Natural killer cell (primary cell): Measurements from ENCODE around the gene PRDM1. TPM values are rescaled to one million over a fixed set of nuclear protein-coding genes. Genes with fewer than 3 reads are reported as not detected.

ENCODE experiments used
- ATAC-seq, 3 donors: fragments of 150-1000 bp in 2 of 3; fragments of 200-7000 bp in 1 of 3; cut with Tn5 transposase; 1 replicate in 1 of 3; 2 replicates in 2 of 3; pipeline ENCODE4 v1.10.0; 2021; ENCODE audit warnings: mild to moderate bottlenecking in 2 of 3, moderate library complexity in 2 of 3
- DNase-seq, 2 donors: peaks; one replicate each; pipeline versions ENCODE4 v3.0.0 to v3.0.0-alpha.2; 2013 to 2021; ENCODE audit warnings: mixed read lengths in 1 of 2
- H3K27ac ChIP-seq: one replicate; pipeline ENCODE4 v1.5.1; 2013; ENCODE audit warnings: mild to moderate bottlenecking, low read length
- H3K27me3 ChIP-seq: one replicate; pipeline ENCODE4 v1.6.1; 2013; ENCODE audit warnings: low read length; ENCODE audit not compliant: control insufficient read depth, insufficient read depth
- H3K36me3 ChIP-seq: one replicate; pipeline ENCODE4 v1.6.1; 2013; ENCODE audit warnings: low read length; ENCODE audit not compliant: control insufficient read depth, insufficient read depth
- H3K4me1 ChIP-seq: one replicate; pipeline ENCODE4 v1.6.1; 2013; ENCODE audit warnings: low read length; ENCODE audit not compliant: control insufficient read depth, insufficient read depth
- H3K4me3 ChIP-seq: one replicate; pipeline ENCODE4 v1.5.1; 2013; ENCODE audit warnings: low read length
- H3K9me3 ChIP-seq: one replicate; pipeline ENCODE4 v1.6.1; 2013; ENCODE audit warnings: low read length; ENCODE audit not compliant: control insufficient read depth, insufficient read depth
- H3K27ac Mint-ChIP-seq, 2 donors: one replicate each; pipeline ENCODE4 v1.8.0; 2022; ENCODE audit warnings: mild to moderate bottlenecking in 2 of 2, mixed read lengths in 2 of 2, moderate library complexity in 1 of 2
- H3K27me3 Mint-ChIP-seq, 2 donors: one replicate each; pipeline ENCODE4 v1.8.0; 2022; ENCODE audit warnings: low read depth in 2 of 2, mixed read lengths in 2 of 2
- H3K36me3 Mint-ChIP-seq: one replicate; pipeline ENCODE4 v1.8.0; 2022; ENCODE audit warnings: mixed read lengths
- H3K4me1 Mint-ChIP-seq, 2 donors: one replicate each; pipeline ENCODE4 v1.8.0; 2022; ENCODE audit warnings: mixed read lengths in 2 of 2
- H3K4me3 Mint-ChIP-seq: one replicate; pipeline ENCODE4 v1.8.0; 2022; ENCODE audit warnings: mild to moderate bottlenecking, moderate library complexity, mixed read lengths
- H3K9me3 Mint-ChIP-seq, 2 donors: one replicate each; pipeline ENCODE4 v1.8.0; 2022; ENCODE audit warnings: mixed read lengths in 2 of 2
- CTCF ChIP-seq: fragments of 200-600 bp; IDR thresholded peaks from one replicate; pipeline ENCODE4 v1.8.0; 2022; ENCODE audit warnings: antibody characterized with exemption
- WGBS: methylation state at CpG from one replicate; pipeline ENCODE4 v1.1.7; 2013; ENCODE audit warnings: missing lambda C conversion rate; ENCODE audit not compliant: insufficient coverage; 5-methylcytosine and 5-hydroxymethylcytosine counted together
- intact Hi-C: fragments of 100-400 bp; cut with micrococcal nuclease; formaldehyde crosslinking; loops from one replicate; pipeline ENCODE4 v1.14.2; 2022
- total RNA-seq, 4 donors: library from RNA; stranded (reverse); fragments of 120-200 nt in 1 of 4; gene quantifications; one replicate each; pipeline versions ENCODE4 v1.2.3 to v1.2.4, GENCODE V29; 2013 to 2022

The PRDM1 gene
- total RNA-seq, 3 donors from 2014 or later (not counting 1 experiment from before 2014, with no cell fraction given) = 165 to 180 (median 177) TPM

- H3K27me3 ChIP-seq = no peaks in the 10 kb centered on the region
- Mint-ChIP-seq H3K27ac (no peak overlapping the region), H3K4me1 (peaks cover 29 to 44% of the 10 kb centered on the region in 2 donors), H3K9me3 (no peaks in the 10 kb centered on the region), H3K36me3 (no peaks in the 10 kb centered on the region), H3K4me3 (no peak overlapping the region), H3K27me3 (no peaks in the 10 kb centered on the region)
- H3K9me3 ChIP-seq = no peaks in the 10 kb centered on the region
- DNase-seq = no peak
- no peaks in the 10 kb centered on the region for H3K36me3 ChIP-seq
- H3K27ac ChIP-seq = no peak overlapping the region
- H3K4me1 ChIP-seq = peaks cover 27% of the 10 kb centered on the region
- no peak overlapping the region for H3K4me3 ChIP-seq
- no peak for TF ChIP-seq CTCF
- intact Hi-C loops = no loop called here
- ATAC-seq = no peak
- 77% methylated on average over 6 of the region's 6 CpGs for WGBS
These were observed 52.0 kb downstream of the PRDM1 start for GRCh38 chr6:106138151-106138550.

GRCh38 chr6:106141441-106142237 is 55.5 kb downstream of the PRDM1 start:
- H3K4me1 Mint-ChIP-seq = peaks cover 59 to 72% of the 10 kb centered on the region in 2 donors
- H3K9me3 Mint-ChIP-seq = no peaks in the 10 kb centered on the region
- Histone ChIP-seq H3K27me3 (no peaks in the 10 kb centered on the region), H3K9me3 (no peaks in the 10 kb centered on the region), H3K4me1 (peaks cover 55% of the 10 kb centered on the region), H3K36me3 (no peaks in the 10 kb centered on the region), H3K4me3 (no peak overlapping the region), H3K27ac (peak overlapping the region; percentile 77)
- 15% methylated on average over 6 of the region's 9 CpGs for WGBS
- ATAC-seq = peak; percentile 71 to 84 (median 78)
- H3K27me3 Mint-ChIP-seq = no peaks in the 10 kb centered on the region
- peak; percentile 38 to 56 for DNase-seq
- intact Hi-C loops = loop anchor here (1.0 to 2.0 kb wide), 5 partner anchors 23 to 82 kb away; no protein-coding TSS in a partner anchor
- peak overlapping the region; percentile 88 for H3K4me3 Mint-ChIP-seq
- no peak for TF ChIP-seq CTCF
- no peaks in the 10 kb centered on the region for H3K36me3 Mint-ChIP-seq
- peak overlapping the region; percentile 92 to 96 for H3K27ac Mint-ChIP-seq

- no peak for DNase-seq
- intact Hi-C loops = loop anchor here (2.0 kb wide), 1 partner anchor 52 kb away; no protein-coding TSS in a partner anchor
- H3K36me3 Mint-ChIP-seq = no peaks in the 10 kb centered on the region
- TF ChIP-seq CTCF = no peak
- H3K27me3 Mint-ChIP-seq = no peaks in the 10 kb centered on the region
- Histone ChIP-seq H3K27me3 (no peaks in the 10 kb centered on the region), H3K36me3 (no peaks in the 10 kb centered on the region), H3K4me1 (peaks cover 55% of the 10 kb centered on the region), H3K27ac (peak overlapping the region; percentile 77), H3K9me3 (no peaks in the 10 kb centered on the region), H3K4me3 (no peak overlapping the region)
- 77% methylated on average over 2 of the region's 2 CpGs for WGBS
- no peaks in the 10 kb centered on the region for H3K9me3 Mint-ChIP-seq
- H3K27ac Mint-ChIP-seq = peak overlapping the region; percentile 92 to 96
- peaks cover 61 to 72% of the 10 kb centered on the region in 2 donors for H3K4me1 Mint-ChIP-seq
- no peak for ATAC-seq
- H3K4me3 Mint-ChIP-seq = peak overlapping the region; percentile 88
These were observed 56.8 kb downstream of the PRDM1 start for GRCh38 chr6:106142876-106143431.
